ENCODE results near the gene SLC18A2.

- TF ChIP-seq CTCF (IDR thresholded peaks at IDR 0.05; ENCODE audit: low read length) (no peak), EZH2 (optimal IDR thresholded peaks at IDR 0.05; ENCODE audit: low read depth, low read length) (no peak)
Observed at GRCh38 chr10:117260084-117260483, 19.2 kb downstream of the SLC18A2 start.

All from MM.1S (cell line).